ENCODE measurements around the gene UBAP2L. TPM values are rescaled to one million over a fixed set of nuclear protein-coding genes. Genes with fewer than 3 reads are reported as not detected.
A peak's percentile ranks its signal among the peaks of the same experiment; 100 is the strongest.
"Not testable (repeated sequence)": the region's sequence is repeated elsewhere in the genome, so short reads cannot be mapped to it uniquely, and the experiment has no call there.

The UBAP2L gene
- 80.9 TPM for total RNA-seq

- peak; percentile 98 for ATAC-seq
Observed at GRCh38 chr1:154220071-154220969, at the start of gene UBAP2L. TSS of gene UBAP2L (plus strand) at chr1:154220955. CDS start at chr1:154225124, 4,169 bp downstream.

DNA sequence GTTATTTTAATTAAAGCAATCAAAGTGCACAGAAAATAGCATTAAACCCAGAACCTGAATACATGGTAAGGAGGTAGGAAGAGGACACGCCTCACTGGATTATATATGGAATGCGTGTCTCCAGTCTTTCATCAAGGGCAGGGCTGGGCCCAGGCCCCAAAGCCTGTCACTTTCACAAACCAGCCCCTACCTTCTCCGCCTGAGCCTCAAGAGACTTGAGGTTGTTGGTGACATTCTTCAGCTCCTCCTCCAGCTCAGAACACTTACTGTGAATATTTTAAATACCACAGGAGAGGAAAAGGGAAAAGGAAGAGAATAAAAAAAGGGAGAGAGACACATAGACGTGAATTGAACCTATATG lies 49.6 kb upstream of the UBAP2L start:
- ATAC-seq: peak; percentile 40

GRCh38 chr1:154171880-154172279 lies 48.9 kb upstream of the UBAP2L start:
- ATAC-seq: no peak

GRCh38 chr1:154174654-154175053 lies 46.1 kb upstream of the UBAP2L start:
- no peak for ATAC-seq

GRCh38 chr1:154176337-154176736 lies 44.4 kb upstream of the UBAP2L start:
- peak; percentile 47 for ATAC-seq

GRCh38 chr1:154178013-154178412 lies 42.7 kb upstream of the UBAP2L start:
- ATAC-seq: no peak

DNA sequence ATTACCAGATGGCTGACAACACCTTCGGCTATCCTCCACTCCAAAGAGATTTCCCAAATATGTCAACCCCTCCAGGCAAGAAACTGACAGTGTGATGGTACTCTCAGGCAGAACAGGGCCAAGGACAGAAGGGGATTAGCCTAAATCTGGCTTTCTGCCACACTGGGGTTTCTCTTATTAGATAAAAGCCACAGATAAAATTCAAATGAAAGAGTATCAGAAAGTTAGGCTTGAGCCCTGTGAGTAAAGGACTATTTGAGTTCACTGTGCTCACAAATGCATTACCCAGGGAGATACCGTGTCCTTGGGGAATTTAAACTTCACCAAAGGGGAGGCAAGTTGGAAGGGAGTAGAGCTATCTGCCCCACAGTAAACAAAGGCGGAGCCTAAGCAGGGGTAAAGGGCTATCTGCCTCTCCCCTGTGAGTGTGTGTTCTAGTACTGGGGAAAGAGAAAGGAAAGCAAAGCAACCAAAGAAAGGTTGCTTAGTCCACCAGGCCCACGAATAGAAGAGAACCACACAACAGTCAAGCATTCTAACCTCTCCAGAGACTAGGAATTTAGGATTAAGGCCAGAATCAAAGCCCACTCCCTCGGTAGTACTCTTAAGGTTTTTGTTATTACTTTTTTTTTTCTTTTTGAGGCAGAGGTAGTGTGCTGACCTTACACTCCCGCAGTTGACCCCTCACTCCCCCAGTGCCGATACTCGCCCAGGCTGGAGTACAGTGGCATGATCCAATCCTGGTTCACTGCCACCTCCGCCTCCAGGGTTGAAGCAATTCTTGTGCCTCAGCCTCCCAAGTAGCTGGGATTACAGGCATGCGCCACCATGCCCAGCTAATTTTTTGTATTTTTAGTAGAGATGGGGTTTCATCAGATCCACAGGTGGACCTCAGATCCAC lies 41.6 kb upstream of the UBAP2L start:
- ATAC-seq: no peak

DNA sequence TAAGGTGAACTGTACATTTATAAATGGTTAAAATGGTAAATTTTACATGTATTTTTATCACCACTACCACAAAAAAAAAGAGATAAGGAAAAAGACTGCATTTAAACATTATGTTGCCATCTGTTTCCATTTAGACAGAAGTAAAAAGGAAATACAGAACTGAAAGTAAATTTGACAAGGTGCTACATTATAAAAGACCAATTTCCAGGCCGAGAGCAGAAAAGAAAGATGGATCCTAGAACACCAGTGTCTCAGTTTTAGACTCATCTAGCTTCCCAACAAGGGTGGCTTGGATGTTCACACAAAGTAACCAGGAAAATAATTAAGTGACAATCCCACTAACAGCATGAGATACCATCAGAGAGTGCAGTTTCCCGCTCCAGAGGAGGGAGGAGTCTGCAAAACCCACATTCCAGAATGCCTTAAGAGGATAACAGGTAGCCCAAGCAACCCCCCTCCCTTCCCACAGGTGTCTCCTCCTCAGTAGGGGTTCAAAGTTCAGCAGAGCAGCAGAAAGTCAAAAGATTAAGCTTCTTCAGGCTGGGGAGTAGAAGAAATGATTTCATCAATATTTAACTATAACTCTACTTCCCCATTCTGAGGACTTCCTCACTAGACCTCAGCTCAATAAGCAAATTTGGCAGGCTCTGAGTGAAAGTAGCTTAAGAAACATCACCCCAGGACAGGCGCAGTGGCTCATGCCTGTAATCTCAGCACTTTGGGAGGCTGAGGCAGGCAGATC lies 40.6 kb upstream of the UBAP2L start:
- ATAC-seq: no peak

- no peak for ATAC-seq
Observed at GRCh38 chr1:154181944-154182343, 38.8 kb upstream of the UBAP2L start.

DNA sequence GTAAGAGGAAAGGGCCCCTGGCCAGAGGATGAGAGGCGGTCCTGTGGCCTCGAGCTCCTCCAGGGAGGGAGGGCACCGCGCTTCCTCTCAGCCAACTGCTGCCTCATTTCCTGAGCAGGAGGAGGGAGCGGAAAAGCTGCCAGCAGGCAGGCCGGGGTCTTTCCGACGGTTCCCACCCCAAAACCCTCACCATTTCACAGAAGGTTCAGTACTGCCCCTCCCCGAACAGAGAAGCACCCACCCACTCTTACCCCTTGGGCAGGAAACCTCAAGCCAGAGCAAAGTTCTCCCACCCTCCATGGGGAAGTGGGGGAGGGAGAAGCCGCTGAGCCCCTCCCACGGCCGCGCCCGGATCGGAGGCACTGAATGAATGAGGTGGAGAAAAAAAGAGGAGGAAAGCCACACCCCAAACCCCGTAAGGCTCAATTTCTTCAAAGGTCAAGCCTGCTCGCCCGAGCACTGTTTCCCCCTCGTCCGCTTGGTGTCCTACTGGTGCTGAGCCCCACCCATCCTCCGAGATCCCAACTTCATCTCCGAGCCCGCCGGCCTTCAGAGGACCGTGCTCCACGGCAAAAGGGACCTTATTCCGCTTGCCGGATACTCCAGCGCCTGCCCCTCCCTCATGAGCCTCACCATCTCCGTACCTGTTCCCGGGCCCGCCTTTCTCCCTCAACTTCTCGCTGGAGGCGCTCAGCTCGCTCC lies 38.3 kb upstream of the UBAP2L start:
- peak; percentile 70 for ATAC-seq

GRCh38 chr1:154183046-154183915 lies 37.5 kb upstream of the UBAP2L start:
- peak; percentile 97 for ATAC-seq

DNA sequence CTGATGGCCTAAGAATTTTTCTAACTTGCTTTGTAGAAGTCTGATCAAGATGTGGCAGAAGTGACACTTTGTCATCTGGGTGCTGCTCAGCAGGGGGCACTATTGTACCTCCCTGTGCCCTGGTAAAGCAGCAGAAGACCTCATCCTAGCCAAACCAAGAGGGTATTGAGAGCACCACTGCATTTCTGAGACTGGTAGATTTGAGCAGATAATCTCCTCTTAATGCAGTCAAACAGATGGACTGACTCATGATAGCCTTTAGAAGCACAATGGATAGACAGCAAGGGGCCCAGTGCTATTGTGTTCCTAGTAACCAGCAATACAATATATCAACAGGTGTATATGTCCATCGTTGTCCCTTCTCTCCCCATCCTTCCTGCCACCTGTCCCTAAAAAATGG lies 34.6 kb upstream of the UBAP2L start:
- ATAC-seq: no peak

GRCh38 chr1:154186852-154187501 lies 33.8 kb upstream of the UBAP2L start:
- ATAC-seq: no peak

GRCh38 chr1:154190550-154190949 lies 30.2 kb upstream of the UBAP2L start:
- no peak for ATAC-seq

DNA sequence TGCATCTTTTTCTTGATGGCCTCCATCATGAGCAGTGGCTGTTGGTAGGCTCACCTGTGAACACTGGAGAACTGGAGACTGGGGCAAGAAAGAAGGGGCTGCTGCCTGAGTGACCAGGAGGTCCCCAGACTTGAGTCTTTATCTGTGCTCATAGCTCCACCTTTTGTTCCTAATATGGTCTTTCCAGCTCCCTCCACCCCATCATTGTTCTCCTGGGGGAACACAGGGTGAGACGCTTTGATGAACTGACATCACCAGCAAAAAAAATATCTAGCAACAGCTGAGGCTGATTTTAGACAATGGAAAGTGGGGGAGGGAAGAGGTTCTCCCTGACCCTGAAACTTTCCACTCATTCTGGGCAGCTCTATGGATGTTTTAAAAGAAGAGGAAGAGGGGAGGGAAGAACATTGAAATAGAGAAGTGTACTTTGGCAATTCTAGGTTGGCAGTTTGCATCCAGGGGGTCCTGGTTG lies 28.7 kb upstream of the UBAP2L start, which contains the start of gene TPM3:
TPM3 (minus strand) TSS at position 111 of the 472 bp plus-strand sequence; CDS start at position 29, 82 bp downstream.
- ATAC-seq: no peak

DNA sequence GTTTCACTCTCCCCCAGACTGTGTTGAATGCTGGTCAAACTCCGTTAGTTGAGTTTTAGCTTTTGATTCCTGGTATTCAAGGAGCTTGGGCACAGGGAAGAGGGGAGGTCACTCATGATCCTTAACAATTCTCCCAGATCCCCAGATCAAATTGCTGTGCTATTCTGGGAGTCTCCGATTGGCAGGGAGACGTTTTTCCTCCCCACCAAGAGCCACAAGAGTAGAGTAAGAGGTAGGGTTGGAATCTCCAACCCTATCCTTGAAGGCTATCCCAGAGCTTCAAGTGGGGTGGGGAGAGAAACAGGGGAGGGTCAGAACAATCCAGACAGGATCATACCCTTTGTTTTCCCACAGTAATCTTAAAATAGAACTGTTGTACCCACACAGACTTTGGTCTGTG lies 28.3 kb upstream of the UBAP2L start:
- ATAC-seq: no peak

DNA sequence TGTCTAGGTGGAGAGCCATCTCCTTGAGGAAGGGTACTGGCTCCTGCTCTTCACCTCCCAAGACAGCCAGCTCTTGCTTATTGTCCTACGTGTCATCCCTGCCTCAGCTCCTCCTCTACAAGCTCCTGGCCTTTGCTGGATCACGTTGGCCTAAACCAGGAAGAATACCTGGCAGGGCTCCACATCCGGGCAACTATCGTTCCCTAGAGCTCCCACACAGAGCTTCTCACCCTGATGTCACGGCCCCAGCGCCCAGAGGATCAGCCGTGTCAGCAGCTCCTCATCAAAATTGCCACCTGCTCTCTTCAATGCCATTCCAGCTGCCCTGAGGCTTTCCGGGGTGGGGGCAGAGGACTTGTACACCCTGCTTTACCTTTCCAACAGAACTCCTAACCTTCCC lies 26.9 kb upstream of the UBAP2L start:
- ATAC-seq: peak; percentile 75

- ATAC-seq: no peak
Observed at GRCh38 chr1:154198756-154199562, 21.8 kb upstream of the UBAP2L start.

GRCh38 chr1:154199563-154199879 lies 21.2 kb upstream of the UBAP2L start:
- ATAC-seq: no peak

DNA sequence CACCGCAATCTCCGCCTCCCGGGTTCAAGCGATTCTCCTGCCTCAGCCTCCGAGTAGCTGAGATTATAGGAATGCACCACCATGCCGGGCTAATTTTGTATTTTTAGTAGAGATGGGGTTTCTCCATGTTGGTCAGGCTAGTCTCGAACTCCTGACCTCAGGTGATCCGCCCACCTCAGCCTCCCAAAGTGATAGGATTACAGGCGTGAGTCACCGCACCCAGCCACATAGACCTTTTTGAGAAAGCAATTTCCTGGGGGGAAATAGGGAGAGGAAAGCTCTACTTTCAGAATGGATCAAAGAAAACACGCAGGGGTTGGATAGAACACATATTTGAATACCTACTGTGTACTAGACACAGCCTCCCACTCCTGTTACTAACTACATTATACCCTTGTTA lies 15.0 kb upstream of the UBAP2L start:
- ATAC-seq: not testable (repeated sequence)

All from esophagus mucosa (tissue), 1 donor.